OCI-LY3 (cell line): Measurements from ENCODE around the gene NCOA3.

Experiments used
- H2AFZ ChIP-seq: fragments of 200-600, 300-600 bp; shearing (Covaris generic); 2 replicates; pipeline ENCODE4 v1.6.0; 2014; ENCODE audit warnings: antibody characterized with exemption, low read depth, low read length
- H3K27ac ChIP-seq: fragments of 200-600, 300-600 bp; sonication (generic); 2 replicates; pipeline ENCODE4 v1.5.1; 2014; ENCODE audit warnings: mild to moderate bottlenecking, low read length, moderate library complexity, mixed read lengths
- H3K27me3 ChIP-seq: fragments of 200-600, 300-600 bp; sonication (generic); 2 replicates; pipeline ENCODE4 v1.6.1; 2014; ENCODE audit warnings: low read depth, low read length, mixed read lengths
- H3K36me3 ChIP-seq: fragments of 200-600, 300-600 bp; sonication (generic); replicated peaks from 2 replicates; pipeline ENCODE3; 2014; ENCODE audit warnings: low read depth, low read length, mixed read lengths
- H3K4me1 ChIP-seq: fragments of 300-600, 200-600 bp; sonication (generic); 2 replicates; pipeline ENCODE4 v1.6.1; 2014; ENCODE audit warnings: low read length, mixed read lengths
- H3K4me2 ChIP-seq: fragments of 200-600, 300-600 bp; sonication (generic); 2 replicates; pipeline ENCODE4 v1.6.1; 2014; ENCODE audit warnings: low read length, mixed read lengths
- H3K4me3 ChIP-seq: fragments of 300-600, 200-600 bp; sonication (generic); 2 replicates; pipeline ENCODE4 v1.5.1; 2014; ENCODE audit warnings: antibody characterized with exemption, mild to moderate bottlenecking, low read length, moderate library complexity
- H3K79me2 ChIP-seq: fragments of 300-600, 200-600 bp; shearing (Covaris generic); 2 replicates; pipeline ENCODE4 v1.6.1; 2014; ENCODE audit warnings: mild to moderate bottlenecking, low read length, mixed read lengths
- H3K9ac ChIP-seq: fragments of 300-600, 200-600 bp; shearing (Covaris generic); 2 replicates; pipeline ENCODE4 v1.6.0; 2014; ENCODE audit warnings: mild to moderate bottlenecking, low read length, moderate library complexity
- H3K9me3 ChIP-seq: fragments of 200-600, 300-600 bp; shearing (Covaris generic); 2 replicates; pipeline ENCODE4 v1.6.1; 2014; ENCODE audit warnings: low read length, mixed read lengths; ENCODE audit not compliant: insufficient read depth
- H4K20me1 ChIP-seq: fragments of 200-600, 300-600 bp; sonication (generic); 2 replicates; pipeline ENCODE4 v1.6.1; 2016; ENCODE audit warnings: low read length, mixed read lengths; ENCODE audit not compliant: insufficient read depth
- CTCF ChIP-seq: fragments of 200-600, 300-600 bp; sonication (generic); IDR thresholded peaks from 2 replicates; pipeline ENCODE4 v1.5.1; 2014; ENCODE audit warnings: antibody characterized with exemption, low read length, low read depth
- EZH2phosphoT487 ChIP-seq: fragments of 200-600 bp; shearing (Covaris generic); IDR thresholded peaks from 2 replicates; pipeline ENCODE4 v1.6.1; 2018; ENCODE audit warnings: antibody characterized with exemption, mixed run types, low read depth

The NCOA3 gene

GRCh38 chr20:47669152-47669425 is 167.4 kb downstream of the NCOA3 start:
- no peak overlapping the region for H3K4me2 ChIP-seq
- no peak for TF ChIP-seq CTCF
- no peak for TF ChIP-seq EZH2phosphoT487
- H3K9ac ChIP-seq, result no peak overlapping the region
- no peaks in the 10 kb centered on the region for H3K4me1 ChIP-seq
- no peaks in the 10 kb centered on the region for H3K9me3 ChIP-seq
- no peaks in the 10 kb centered on the region for H4K20me1 ChIP-seq
- H3K79me2 ChIP-seq, result no peaks in the 10 kb centered on the region
- no peaks in the 10 kb centered on the region for H3K36me3 ChIP-seq
- H3K4me3 ChIP-seq, result no peak overlapping the region
- no peak overlapping the region for H3K27ac ChIP-seq
- no peak overlapping the region for H2AFZ ChIP-seq
- H3K27me3 ChIP-seq, result no peaks in the 10 kb centered on the region

DNA sequence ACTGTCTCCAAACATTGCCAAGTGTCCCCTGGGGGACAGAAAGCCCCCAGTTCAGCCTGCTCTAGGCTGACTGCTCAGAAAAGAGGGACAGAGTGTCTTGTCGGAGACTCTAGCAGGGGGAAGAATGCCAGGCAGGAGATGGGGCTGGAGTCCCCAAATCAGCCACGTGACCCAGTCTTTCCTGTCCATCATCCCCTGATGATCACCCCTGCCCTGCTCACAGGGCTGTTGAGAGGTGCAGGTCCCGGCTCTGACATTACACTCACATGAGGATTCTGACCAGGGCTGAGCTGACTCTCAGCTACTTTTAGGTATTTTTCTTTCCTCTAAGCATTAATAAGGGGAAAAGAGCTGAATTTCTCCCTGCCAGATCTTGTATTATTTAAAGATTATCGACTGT is 167.8 kb downstream of the NCOA3 start:
- Histone ChIP-seq H3K27ac (no peak overlapping the region), H4K20me1 (no peaks in the 10 kb centered on the region), H3K79me2 (no peaks in the 10 kb centered on the region), H3K4me2 (no peak overlapping the region), H3K4me1 (no peaks in the 10 kb centered on the region), H3K9me3 (no peaks in the 10 kb centered on the region), H3K27me3 (no peaks in the 10 kb centered on the region), H2AFZ (no peak overlapping the region), H3K4me3 (no peak overlapping the region), H3K9ac (no peak overlapping the region), H3K36me3 (no peaks in the 10 kb centered on the region)
- TF ChIP-seq EZH2phosphoT487, result no peak
- no peak for TF ChIP-seq CTCF

GRCh38 chr20:47669927-47670890 is 168.5 kb downstream of the NCOA3 start:
- Histone ChIP-seq H3K27me3 (no peaks in the 10 kb centered on the region), H3K4me1 (no peaks in the 10 kb centered on the region), H3K36me3 (no peaks in the 10 kb centered on the region), H3K4me2 (no peak overlapping the region), H4K20me1 (no peaks in the 10 kb centered on the region), H2AFZ (no peak overlapping the region), H3K9me3 (no peaks in the 10 kb centered on the region), H3K27ac (no peak overlapping the region), H3K4me3 (no peak overlapping the region), H3K79me2 (no peaks in the 10 kb centered on the region), H3K9ac (no peak overlapping the region)
- TF ChIP-seq CTCF (no peak), EZH2phosphoT487 (no peak)

DNA sequence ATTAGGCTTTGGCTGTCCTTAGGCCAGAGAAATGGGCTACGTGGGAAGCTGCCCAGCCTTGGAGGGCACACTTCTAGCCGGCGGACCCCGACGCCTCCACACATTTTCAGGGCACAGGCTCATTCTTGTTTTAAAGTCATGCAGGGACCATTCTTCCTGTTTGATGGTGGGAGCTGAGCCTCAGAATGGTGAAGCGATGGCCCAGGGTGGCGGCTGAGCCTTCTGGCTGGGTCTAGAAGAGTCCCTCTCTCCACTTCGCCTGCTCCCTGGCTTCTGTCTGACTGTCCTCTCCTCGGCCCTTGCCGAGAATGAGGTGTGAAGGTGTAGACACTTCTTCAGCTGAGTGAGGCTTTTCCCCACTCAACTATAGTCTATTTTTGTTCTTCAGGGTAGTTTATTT is 169.2 kb downstream of the NCOA3 start:
- H3K4me2 ChIP-seq, result no peak overlapping the region
- H3K9ac ChIP-seq, result no peak overlapping the region
- H3K36me3 ChIP-seq, result no peaks in the 10 kb centered on the region
- no peaks in the 10 kb centered on the region for H3K79me2 ChIP-seq
- no peak for TF ChIP-seq EZH2phosphoT487
- no peak for TF ChIP-seq CTCF
- no peak overlapping the region for H2AFZ ChIP-seq
- no peaks in the 10 kb centered on the region for H3K9me3 ChIP-seq
- no peak overlapping the region for H3K4me3 ChIP-seq
- no peaks in the 10 kb centered on the region for H3K4me1 ChIP-seq
- H3K27me3 ChIP-seq, result no peaks in the 10 kb centered on the region
- no peaks in the 10 kb centered on the region for H4K20me1 ChIP-seq
- H3K27ac ChIP-seq, result no peak overlapping the region
